ENCODE data around the gene PLPP1. TPM values are rescaled to one million over a fixed set of nuclear protein-coding genes. Genes with fewer than 3 reads are reported as not detected.
A peak's percentile ranks its signal among the peaks of the same experiment; 100 is the strongest.

Gene PLPP1
- polyA plus RNA-seq (2013, experiment 1 of 2; ENCODE audit: insufficient read length), result 43.0 TPM
- polyA plus RNA-seq (2013, experiment 2 of 2; ENCODE audit: insufficient read length), result 44.6 TPM

DNA sequence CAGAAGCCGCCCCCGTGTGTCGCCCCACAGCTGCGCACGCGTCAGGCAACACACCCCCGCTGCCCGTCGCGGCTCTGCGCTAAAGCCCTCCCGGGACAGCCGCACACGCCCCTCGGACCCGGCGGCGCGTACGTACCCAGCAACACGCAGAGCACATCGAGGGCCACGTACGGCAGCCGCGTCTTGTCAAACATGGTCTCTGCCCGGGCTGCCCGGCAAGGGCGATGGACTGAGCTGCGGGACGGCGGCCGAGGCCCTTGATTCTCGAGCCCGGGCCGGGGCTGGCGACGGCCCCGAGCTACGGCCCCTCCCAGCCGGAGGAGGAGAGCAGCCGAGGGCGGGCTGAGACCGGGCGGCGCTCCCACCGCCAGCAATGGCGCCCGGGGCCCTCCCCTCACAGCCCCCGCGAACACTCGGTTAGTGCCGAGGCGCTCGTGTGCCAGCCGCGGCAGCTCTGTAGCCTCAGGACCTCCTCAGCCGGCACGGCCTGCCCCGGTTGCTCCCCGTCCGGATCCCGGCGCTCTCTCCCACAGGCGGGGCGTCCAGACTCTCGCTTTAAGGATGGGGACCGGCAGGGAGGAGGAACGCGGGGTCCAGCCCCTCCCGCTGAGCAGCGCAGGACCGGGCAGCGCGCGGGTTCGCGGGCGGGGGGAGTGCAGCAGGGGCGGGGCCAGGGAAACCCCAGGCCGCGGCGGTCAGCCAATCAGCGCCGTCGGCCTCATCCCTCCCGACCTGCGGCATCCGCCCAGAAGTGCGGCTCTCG is at the start of gene PLPP1:
Gene PLPP1 (minus strand): TSS at position 529 of the 763 bp plus-strand sequence. CDS start 335 bp downstream, at position 194.
- peak; percentile 91 for DNase-seq

DNA sequence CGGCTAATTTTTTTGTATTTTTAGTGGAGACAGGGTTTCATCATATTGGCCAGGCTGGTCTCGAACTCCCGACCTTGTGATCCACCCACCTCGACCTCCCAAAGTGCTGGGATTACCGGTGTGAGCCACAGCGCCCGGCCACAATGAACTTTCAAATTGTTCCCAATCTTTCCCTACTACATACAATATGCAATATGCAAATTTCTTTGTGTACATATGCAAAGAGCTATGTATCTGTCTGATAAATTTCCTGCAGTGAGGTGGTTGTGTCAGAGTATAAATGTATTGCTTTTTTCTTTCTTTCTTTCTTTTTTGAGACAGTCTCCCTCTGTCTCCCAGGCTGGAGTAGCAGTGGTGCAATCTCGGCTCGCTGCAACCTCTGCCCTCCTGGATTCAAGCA is 48.8 kb upstream of the PLPP1 start:
- no peak for DNase-seq

DNA sequence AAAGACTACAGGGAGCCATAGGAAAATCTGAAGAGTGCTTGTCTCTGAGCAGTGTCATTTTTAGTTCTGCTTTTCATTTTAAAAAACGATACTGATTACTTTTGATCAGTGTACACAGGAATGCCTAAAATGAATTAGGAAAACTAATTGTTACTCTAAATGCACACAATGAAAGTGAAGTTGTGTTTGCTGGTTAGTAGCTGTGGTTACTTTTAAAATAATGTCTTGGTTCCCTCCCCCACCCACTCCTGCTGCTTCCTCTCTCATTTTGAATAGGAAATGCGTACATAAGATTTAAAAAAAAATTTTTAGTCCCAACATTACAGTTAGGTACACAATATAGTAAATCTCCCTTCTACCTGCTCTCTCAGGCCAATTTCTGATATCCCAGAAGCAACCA is 47.5 kb upstream of the PLPP1 start:
- no peak for DNase-seq

DNA sequence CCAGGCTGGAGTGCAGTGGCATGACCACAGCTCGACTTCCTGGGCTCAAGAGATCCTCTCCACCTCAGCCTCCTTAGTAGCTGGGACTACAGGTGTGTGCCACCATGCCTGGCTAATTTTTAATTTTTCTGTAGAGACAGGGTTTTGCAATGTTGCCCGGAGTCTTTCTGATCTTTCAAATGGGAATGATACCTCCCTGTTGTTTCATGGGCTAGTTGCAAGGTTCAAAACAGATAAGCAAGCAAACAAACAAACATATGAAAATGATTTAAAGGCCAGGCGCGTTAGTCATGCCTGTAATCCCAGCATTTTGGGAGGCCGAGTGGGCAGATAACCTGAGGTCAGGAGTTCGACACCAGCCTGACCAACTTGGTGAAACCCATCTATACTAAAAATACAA is 45.3 kb upstream of the PLPP1 start:
- DNase-seq, result no peak

DNA sequence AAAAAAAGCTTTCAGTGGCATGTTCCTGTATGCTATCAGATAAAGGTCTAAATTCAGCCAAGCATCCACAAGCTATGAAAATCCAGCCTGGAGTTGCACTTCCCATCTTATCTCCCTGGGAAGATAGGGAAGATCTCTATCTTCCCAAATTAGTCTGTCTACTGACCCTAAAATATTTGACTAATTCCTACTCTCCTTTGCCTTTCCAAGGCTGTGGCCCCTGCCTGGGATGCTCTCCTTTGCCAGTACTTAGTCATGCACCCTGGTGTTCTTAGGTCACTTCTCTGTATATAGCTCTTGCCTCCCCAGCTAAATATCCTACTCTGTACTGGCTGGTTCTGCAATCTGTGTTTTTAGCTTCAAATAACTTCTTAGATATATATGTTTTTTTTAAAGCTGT is 44.0 kb upstream of the PLPP1 start:
- peak; percentile 16 for DNase-seq

DNA sequence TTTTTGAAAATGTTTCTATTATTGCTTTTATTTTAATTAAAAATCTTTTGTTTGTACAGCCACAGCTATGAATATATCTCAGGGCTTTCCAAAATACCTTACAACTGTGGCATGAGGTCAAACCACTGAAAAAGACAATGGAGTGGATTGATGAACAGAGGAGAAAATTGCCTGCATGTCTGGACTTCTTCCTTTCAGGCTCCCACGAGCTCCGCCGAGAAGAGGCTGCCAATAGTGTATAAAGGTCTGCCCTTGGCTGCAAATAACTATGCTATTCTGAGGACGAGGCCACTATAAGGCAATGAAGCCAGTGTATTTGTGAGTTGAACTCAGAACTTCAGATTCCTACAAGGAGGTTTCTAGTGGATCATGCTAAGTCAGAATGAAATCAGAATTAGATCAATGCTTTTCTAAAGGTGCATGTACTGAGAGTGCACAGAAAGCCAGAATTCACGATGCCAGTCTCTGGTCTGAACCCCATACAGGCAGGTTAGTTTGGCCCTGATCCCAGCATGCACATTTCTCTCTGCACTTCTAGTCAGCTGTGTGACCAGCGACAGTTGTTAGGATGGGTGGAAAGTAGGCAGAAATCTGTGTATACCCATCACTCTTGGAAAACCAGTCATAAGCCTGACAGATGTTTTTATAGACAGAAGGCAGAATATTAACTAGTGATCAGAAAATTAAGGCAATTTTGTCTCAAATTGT is 42.7 kb upstream of the PLPP1 start:
- DNase-seq, result peak; percentile 54

DNA sequence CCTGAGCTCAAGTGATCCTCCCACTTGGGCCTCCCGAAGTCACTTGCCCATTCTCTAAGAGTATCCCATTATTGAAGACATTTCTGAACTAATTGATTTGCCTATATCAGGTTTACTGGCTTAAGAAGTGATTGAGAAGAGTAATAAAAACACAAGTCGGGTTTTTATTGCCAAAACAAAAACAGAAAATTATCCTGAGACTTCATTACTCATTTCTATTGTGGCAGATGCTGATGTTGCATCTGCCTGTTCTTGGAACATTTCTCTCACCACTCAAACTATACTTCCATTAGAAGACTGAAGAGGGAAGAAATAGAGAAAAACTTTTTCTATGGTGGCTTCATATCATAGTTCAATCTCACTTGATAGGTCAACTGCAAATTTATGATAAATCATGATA is 41.9 kb upstream of the PLPP1 start:
- DNase-seq, result no peak

DNA sequence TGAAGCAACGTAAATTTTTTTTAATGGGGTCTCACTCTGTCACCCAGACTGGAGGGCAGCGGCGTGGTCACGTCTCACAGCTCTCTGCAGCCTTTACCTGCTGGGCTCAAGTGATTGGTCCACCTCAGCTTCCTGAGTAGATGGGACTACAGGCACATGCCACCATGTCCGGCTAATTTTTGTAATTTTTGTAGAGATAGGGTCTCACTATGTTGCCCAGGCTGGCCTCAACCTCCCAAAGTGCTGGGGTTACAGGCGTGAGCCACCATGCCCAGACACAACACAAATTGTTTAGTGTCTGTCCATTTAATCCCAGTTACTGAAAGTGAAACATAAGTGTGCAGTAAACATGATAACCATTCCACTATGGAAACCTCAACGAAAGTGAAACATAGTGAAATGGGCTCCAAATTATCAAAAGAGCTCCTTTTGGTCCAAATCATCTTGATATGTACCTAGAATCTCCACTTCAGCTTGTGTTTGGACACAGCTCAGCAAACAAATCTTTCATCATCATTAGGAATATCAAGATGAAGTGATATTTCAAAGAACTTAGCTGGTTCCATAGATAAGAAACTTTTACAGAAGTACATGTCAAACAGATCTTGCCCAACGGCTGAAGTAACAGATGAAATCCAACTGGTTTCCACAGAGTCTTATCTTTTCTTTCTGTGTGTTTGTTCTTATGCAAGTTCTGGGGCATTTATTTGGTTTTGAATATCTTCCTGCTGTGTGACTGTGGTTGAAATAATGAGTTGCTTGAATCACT is 41.2 kb upstream of the PLPP1 start:
- DNase-seq, result no peak

DNA sequence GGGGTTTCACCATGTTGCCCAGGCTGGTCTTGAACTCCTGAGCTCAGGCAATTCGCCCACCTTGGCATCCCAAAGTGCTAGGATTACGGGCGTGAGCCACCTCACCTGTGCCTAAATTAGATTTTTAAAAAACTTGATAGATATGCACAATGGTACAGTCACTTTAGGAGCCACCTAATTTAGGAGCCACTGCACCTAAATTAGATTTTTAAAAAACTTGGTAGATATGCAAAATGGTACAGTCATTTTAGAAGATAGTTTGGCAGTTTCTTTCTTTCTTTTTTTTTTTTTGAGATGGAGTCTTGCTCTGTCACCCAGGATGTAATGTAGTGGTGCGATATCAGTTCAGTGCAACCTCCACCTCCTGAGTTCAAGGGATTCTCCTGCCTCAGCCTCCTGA is 37.8 kb upstream of the PLPP1 start:
- DNase-seq, result no peak

DNA sequence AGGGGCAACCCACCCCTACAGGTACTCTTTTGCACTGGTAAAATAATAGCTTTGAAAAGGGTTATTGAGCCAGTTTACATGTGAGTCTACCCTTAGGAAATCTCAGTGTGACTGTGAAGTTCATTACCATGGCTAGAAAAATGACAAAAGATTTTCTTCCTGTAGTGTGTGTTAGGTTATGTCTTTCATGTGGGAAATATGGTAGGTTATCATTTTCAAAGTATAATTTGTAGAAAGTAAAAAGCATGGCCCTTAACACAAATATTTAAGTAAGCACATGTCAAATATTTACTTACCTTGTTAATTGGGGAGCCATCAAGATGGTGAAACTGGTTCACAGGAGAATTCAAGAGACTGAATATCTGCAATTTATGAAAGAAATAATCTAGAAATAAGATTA is 37.3 kb upstream of the PLPP1 start:
- DNase-seq, result no peak

DNA sequence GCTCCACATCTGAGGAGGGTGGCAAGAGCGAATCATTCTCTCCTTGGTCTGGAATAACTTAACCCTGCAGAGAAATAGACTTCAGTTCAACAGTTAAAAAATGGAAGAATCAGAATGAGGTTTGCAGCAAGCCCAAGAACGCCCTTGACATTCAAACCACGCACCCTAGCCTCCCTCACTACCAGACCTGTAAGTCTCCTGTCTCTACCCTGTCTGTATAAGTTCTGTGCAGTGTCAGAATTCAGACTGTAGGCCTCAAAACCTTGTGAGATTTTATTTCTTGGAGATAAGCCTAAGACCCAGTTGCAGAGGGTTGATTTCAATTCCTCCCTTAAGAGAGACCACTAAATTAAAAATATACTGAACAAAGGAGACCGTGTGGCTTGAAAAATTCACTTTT is 35.8 kb upstream of the PLPP1 start:
- peak; percentile 4 for DNase-seq

DNA sequence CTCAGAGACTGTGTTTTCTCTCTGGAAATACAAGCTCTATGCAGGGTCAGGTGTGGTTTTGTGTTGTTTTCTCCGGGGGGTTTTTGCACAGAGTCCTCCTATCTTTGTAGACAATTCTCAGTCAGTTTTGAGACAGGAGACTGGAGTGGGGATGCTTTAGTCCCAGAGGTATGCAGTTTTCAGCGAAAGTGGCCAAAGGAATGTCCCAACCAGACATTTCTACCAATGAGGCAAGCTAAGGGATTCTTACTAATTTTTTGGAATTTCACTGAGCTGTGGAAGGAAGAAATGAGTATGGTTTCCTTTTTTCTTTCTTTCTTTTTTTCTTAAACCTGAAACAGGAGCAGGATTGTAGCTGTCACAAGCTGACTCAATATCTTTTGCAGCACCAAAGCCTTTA is 35.3 kb upstream of the PLPP1 start:
- DNase-seq, result peak; percentile 85

DNA sequence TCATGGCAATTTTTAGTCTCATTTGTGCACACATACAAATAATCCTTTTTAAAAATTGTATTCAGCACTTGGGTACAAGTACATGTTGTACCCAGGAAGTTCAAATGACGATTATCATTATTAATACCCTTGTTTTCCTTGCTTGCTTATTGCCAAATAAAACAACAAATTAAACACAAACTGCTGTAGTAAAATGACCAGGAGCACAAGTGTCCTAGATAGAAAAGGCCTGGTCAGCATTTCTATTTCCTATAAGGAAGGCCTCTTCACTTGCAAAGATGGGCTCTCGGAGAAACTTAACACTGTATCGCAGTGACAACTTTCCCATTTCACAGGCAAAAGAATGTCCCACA is 34.7 kb upstream of the PLPP1 start:
- no peak for DNase-seq

DNA sequence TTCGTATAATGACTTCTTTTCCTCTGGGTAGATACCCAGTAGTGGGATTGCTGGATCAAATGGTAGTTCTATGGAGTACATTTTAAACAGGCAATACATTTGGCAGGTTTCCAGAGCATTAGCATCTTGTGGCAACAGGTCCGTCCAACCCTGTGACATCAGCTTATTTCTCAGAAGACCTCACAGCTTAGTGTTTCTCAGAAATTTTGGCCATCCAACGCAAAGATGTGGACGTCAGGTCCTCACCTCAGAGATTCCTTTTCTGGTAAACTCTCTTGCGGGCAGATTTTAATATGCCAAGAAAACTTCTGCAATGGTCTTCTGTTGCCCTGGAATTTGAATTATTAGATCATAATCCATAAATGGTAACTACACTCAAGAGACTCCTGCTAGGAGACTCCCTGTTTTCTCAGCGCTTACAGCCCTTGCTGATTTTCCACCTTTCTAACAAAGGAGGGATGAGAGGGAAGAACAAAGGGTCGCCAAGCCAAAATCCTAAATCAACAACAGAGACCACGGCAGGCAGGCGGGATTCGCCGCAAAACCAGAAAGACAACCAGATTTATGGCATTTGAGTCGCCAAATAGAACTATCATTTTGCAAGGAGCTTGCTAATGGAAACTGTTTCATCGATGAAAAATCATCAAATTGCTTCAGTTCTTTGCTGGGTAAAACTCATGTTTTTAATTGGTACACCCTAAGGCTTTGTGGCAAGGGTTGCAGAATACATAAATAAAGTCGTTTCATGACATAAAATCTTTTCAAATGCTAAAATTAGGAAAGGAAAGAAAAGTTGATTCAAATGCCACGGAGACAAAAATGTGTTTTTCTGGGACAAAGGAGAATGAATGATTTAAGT is 34.1 kb upstream of the PLPP1 start:
- DNase-seq, result peak; percentile 52

DNA sequence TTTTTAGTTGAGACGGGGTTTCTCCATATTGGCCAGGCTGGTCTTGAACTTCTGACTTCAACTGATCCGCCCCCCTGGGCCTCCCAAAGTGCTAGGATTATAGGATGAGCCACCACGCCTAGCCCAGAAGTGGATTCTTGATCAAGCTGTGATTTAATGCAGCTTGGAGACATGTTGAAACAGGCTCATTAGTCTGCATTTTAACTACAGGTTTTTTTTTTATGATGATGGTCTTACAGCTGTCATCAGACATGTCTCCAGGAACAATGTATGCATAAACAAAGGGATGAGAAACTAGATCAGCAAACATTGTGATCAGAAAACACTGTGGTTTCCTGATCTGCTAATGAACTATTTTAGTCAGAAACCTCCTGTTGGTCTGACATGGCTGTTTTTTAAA is 30.0 kb upstream of the PLPP1 start:
- peak; percentile 15 for DNase-seq

DNA sequence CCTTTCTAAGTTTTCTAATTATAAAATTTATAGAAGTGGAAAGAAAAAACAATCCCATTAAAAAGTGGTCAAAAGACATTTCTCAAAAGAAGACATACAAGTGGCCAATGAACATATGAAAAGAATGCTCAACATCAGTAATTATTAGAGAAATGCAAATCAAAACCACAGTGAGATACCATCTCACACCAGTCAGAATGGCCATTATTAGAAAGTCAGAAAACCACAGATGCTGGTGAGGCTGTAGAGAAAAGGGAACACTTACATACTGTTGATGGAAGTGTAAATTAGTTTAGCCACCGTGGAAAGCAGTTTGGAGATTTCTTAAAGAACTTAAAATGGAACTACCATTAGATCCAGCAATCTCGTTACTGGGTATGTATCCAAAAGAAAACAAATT is 23.7 kb upstream of the PLPP1 start:
- no peak for DNase-seq

DNA sequence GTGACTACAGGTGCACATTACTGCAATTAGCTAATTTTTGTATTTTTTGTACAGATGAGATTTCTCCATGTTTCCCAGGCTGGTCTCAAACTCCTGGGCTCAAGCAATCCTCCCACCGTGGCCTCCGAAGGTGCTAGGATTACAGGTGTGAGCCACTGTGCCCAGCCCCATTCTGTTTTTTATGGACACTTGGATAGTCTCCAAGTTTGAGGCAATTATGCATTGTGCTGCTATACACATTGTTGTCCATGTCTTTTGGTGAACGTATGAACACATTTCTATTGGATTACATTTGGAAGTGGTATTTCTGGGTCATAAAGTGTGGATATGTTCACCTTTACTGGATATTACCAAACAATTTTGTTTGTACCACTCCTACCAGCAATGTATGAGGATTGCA is 22.4 kb upstream of the PLPP1 start:
- no peak for DNase-seq

DNA sequence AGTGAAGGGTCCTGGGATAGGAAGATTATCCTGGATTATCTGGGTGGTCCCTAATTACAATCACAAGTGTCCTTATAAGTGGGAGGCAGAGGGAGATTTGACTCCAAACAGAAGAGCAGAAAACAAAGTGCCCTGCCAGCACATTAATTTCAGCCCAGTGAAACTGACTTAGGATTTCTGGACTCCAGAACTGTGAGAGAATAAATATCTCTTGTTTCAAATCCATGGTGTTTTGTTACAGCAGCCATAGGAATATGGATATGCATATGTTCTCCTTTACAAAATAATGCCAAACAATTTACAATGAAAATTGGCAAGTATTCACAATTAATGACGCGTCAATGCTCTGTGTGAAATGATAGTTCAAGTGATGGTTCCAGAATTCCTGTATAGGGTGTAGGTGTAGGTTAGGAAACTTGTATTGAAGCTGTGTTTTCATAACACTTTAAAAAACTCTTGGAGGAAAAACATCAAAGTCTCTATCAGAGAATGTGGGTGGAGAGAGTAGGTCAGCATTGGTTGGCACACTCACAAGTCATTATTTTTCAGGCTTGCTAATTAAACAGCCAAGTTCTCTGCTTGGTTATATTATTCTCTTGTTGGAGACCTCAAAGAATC is 19.9 kb upstream of the PLPP1 start:
- no peak for DNase-seq

DNA sequence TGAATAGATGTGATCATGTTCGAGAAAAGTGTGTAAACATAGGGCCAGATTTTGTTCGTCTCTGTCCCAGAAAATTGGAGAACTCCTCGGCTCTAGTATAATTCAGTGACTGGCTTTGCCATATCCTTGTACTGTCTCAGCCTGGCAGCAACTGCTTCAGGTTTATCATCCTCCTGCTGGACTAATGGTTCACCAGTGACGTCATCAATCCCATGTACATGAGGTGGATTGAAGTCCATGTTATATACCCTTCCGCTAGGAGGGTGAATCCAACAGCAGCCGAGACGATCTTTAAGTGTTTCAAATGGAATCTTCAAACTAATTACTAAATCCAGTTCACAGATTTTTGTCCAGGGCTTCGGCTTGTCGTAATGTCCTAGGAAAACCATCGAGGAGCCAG is 17.1 kb upstream of the PLPP1 start:
- DNase-seq, result no peak

DNA sequence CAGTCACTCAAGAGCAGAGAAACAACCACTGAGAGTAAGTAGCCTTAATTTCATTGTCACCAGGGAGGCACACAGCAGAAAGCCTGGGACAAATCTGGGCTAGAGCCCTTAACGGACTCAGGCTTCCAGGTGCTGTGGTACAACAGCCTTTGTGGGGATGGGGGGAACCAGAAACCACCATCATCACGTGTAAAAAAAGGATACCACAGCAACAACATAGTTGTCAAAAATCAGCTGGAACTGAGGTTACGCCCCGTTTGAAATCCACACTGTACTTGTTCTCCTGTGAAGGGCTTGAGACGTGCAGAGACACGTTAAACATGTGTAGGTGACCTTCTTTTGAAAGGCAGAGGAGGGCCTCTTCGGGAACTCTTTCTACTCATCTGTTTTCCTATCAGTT is 16.6 kb upstream of the PLPP1 start:
- DNase-seq, result no peak

DNA sequence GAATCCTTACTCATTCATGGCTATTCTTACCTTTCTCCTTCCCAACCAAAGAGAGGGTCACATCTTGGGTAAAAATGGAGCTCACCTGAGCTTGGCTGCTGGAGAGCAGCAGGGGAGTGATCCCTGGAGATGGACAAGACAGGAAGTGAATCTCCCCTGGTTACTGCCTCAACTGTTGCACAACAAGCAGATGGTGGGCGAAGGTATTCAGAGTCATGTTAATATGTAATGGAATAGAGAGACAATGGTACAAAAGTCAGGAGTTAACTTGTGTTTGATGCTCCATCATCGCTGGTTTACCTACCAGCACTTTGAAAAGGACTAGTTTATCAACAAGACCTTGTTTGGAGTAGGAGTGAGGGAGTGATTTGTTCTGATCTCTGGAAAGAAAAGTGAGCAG is 13.0 kb upstream of the PLPP1 start:
- DNase-seq, result no peak

DNA sequence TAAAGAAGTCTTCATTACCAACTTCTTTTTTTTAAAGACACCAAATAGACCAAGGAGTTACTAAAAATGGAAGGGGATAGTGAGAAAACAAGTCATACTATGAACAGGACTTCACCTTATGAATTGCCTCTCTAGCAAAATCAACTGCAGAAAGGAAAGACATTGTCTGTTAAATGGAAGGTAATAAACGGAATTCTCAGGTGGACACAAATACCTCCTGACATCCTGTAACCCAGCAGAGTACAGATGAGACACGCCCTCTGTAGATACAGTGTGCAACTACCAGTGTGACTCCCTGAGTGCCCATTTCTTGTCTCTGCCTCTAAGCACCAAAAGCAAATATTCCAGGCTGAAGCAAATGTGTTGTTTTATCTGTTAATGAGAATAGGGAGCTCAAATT is 12.2 kb upstream of the PLPP1 start:
- DNase-seq, result no peak

Data from fibroblast of skin of abdomen (primary cell).